RPMI8226 (cell line): ENCODE results near the gene QPRT.
"Not testable (repeated sequence)": the region's sequence is repeated elsewhere in the genome, so short reads cannot be mapped to it uniquely, and the experiment has no call there.

Experiments
- DNase-seq: peaks from one replicate; pipeline ENCODE4 v3.0.0-alpha.2; 2015

The QPRT gene

DNA sequence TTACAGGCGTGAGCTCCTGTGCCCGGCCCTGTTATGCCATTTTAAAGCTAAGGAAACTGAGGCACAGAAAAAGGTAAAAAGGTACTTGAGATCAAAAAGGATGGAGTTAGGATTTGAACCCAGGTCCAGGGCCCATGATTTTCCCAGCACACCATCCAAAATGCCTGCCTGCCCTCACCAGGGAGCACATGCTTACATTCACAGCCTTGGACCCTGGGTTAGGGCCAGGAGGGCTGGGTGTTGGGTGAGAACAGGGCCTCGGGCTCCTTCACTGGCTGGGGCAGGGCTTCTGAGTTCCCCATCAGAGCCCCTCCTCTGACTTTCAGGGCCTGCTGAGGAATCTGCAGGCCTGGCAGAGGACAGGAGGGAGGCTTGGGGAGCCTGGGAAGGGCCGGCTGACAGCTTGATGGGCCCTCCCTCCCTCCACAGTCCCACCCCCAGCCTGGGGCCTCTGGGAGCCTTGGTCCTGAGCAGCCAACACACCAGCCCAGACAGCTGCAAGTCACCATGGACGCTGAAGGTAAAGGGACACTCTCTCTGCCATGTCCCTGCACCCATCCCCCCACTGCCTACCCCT, at the start of gene QPRT:
QPRT (plus strand) TSS at position 490 of the 577 bp plus-strand sequence; CDS start at position 508, 18 bp downstream.
- peak; percentile 76 for DNase-seq

- not testable (repeated sequence) for DNase-seq
These were observed 49.7 kb upstream of the QPRT start for GRCh38 chr16:29629318-29629717.

DNA sequence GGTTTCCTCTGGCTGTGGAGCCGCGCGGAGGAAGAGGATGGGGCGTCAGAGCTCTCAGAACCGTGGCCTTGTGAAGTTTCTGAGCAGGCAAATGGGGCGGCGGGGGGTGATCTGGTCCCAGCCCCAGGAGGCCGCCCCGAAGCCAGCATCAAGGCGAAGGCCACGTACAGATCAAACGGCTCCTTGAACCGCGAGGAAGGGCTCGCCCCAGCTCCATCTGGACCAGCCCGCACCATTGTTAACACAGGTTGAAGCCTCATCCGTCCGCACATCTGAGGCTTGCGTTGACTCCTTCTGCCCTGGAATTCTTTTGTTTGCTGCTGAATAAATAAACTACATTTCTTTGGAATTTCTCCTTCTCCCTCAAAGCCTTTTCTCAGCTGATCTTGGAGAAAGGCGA, 47.3 kb upstream of the QPRT start:
- not testable (repeated sequence) for DNase-seq

GRCh38 chr16:29635902-29636301, 43.1 kb upstream of the QPRT start:
- DNase-seq, result not testable (repeated sequence)

GRCh38 chr16:29636368-29636767, 42.6 kb upstream of the QPRT start:
- DNase-seq, result not testable (repeated sequence)

DNA sequence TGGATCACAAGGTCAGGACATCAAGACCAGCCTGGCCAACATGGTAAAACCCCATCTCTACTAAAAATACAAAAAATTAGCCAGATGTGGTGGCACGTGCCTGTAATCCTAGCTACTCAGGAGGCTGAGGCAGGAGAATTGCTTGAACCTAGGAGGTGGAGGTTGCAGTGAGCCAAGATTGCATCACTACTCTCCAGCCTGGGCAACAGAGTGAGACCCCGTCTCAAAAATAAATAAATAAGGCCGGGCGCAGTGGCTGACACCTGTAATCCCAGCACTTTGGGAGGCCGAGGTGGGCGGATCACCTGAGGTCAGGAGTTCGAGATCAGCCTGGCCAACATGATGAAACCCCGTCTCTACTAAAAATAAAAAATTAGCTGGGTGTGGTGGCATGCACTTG, 40.2 kb upstream of the QPRT start:
- not testable (repeated sequence) for DNase-seq

DNA sequence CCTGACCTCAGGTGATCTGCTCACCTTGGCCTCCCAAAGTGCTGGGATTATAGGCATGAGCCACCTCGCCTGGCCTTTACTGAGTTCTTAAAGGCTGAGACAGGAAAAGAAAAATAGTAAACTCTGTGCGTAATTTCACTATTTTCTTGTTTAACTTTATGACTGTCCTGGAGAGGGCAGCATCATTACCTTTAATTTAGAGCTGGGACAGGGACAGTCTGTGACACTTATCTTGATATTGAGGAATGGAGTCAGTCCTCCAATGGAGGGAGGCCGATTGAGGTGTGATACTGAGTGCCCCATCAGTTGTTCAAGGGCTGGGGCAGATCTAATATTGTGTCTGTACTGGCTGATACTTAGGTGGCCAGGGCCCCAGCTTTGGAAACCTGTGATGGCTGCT, 37.4 kb upstream of the QPRT start:
- DNase-seq, result peak; percentile 25

GRCh38 chr16:29643596-29643995, 35.4 kb upstream of the QPRT start:
- no peak for DNase-seq

- no peak for DNase-seq
These were observed 34.6 kb upstream of the QPRT start for GRCh38 chr16:29644338-29644857.

DNA sequence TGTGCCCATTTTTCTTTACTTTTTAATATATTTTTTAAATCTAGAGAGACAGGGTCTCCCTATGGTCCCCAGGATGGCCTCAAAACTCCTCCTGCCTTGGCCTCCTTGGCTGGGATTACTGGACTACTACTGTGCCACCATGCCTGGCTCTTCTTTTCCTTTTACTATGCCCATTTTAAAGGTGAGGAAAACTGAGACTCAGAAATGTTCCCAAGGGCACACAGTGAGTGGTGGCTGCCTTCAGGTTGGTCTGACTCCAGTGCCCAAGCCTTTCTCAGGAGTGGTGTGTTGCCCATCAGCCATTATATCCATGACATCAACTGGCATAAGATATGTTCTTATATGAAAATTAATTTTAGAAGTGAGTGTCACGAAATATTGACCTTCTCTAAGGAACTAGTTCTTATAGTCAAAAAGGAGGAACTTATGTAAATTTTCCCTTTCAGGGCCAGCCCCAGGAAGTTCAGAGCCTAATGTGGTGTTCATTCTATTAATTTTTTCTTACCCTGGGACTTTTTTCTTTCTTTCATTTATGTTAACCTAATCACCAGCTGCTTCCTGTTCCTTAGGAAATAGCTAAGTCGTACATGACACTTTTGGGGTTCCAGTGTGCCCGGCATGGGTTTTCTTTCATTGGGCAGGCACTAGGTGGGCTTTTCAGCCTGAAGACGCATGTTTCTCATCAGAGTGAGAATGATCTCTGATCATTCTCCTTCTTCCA, 33.8 kb upstream of the QPRT start:
- no peak for DNase-seq

- DNase-seq, result peak; percentile 51
These were observed 33.2 kb upstream of the QPRT start for GRCh38 chr16:29645694-29646187.

DNA sequence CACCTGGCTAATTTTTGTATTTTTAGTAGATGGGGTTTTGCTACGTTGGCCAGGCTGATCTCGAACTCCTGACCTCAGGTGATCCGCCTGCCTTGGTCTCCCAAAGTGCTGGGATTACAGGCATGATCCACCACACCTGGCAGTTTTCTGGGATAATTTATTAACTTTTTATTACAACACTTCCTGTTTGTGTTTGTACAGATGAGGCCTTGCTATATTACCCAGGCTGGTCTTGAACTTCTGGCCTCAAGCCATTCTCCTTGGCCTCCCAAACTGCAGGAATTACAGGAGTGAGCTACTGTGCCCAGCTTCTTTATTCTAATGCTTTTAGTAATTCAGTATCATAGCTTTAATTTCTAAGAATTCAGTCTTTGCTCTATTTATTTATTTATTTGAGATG, 32.0 kb upstream of the QPRT start:
- DNase-seq, result no peak

GRCh38 chr16:29649588-29650494, 29.1 kb upstream of the QPRT start:
- no peak for DNase-seq

GRCh38 chr16:29650771-29651170, 28.2 kb upstream of the QPRT start:
- DNase-seq, result no peak

GRCh38 chr16:29651774-29652349, 27.1 kb upstream of the QPRT start:
- DNase-seq, result no peak

GRCh38 chr16:29653471-29653870, 25.5 kb upstream of the QPRT start:
- DNase-seq, result no peak

GRCh38 chr16:29653890-29654289, 25.1 kb upstream of the QPRT start:
- DNase-seq, result not testable (repeated sequence)

DNA sequence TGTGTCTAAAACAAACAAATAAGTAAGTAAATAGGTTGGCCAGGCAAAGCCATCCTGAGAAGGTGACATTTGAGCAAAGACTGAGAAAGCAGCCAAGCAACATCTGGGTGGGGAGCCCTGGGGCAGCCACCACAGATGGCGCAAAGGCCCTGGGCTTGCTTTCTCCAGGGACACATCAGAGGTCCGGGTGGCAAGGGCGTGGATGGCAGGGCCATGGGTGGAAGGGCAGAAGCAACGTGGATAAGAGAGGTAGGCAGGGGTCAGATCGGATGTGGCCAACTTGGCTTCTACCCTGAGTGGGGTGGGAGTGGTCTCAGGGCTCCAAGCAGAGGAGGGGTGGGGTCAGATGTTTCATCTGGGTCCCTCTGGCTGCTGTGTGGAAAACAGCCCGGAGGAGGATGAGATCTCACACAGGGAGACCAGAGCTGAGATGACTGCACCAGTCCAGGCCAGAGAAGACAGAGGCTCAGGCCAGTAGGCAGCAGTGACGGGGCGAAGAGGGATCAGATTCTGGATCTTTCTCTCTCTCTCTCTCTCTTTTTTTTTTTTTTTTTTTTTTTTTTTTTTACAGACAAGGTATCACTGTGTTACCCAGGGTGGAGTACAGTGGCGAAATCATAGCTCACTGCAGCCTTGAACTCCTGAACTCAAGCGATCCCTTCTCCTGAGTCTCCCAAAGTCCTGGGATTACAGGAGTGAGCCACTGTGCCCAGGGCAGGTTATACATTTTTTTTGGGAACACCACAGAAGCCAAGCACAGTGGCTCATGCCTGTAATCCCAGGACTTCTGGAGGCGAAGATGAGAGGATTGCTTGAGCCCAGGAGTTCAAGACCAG, 22.1 kb upstream of the QPRT start:
- DNase-seq, result no peak

DNA sequence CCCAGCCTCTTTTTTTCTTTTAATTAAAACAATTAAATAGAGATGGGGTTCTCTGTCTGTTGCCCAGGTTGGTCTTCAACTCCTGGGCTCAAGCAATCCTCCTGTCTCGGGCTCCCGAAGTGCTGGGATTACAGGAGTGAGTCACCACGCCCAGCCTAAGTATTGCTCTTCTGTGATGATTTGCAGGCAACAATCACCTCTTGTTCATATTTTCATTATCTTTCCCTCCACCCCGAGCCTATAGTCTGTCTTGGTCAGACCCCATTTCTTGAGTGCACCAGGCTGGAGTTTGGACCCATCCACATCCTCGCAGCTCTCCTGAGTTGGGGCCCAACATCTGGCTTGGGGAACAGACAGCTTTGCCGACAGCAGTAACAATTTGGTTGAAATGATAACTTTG, 20.3 kb upstream of the QPRT start:
- DNase-seq, result no peak

- DNase-seq, result no peak
These were observed 16.8 kb upstream of the QPRT start for GRCh38 chr16:29662000-29662728.

DNA sequence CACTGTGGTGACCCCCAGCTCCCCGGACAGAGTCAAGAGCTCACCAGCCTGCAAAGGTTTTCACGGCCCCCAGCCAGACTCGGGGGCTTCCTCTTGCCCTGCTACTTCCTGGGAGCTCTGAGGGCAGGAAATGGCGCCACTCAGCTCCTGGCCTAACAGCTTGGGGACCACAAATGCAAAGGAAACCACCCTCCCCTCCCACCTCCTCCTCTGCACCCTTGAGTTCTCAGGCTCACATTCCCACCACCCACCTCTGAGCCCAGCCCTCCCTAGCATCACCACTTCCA, 16.3 kb upstream of the QPRT start:
- DNase-seq, result no peak
